OCI-LY3 (cell line): ENCODE measurements around the gene MAN1B1.
"Not testable (repeated sequence)": the region's sequence is repeated elsewhere in the genome, so short reads cannot be mapped to it uniquely, and the experiment has no call there.

Source experiments
- H2AFZ ChIP-seq: fragments of 200-600, 300-600 bp; shearing (Covaris generic); 2 replicates; pipeline ENCODE4 v1.6.0; 2014; ENCODE audit warnings: antibody characterized with exemption, low read depth, low read length
- H3K27ac ChIP-seq: fragments of 200-600, 300-600 bp; sonication (generic); 2 replicates; pipeline ENCODE4 v1.5.1; 2014; ENCODE audit warnings: mild to moderate bottlenecking, low read length, moderate library complexity, mixed read lengths
- H3K27me3 ChIP-seq: fragments of 200-600, 300-600 bp; sonication (generic); 2 replicates; pipeline ENCODE4 v1.6.1; 2014; ENCODE audit warnings: low read depth, low read length, mixed read lengths
- H3K36me3 ChIP-seq: fragments of 200-600, 300-600 bp; sonication (generic); replicated peaks from 2 replicates; pipeline ENCODE3; 2014; ENCODE audit warnings: low read depth, low read length, mixed read lengths
- H3K4me1 ChIP-seq: fragments of 300-600, 200-600 bp; sonication (generic); 2 replicates; pipeline ENCODE4 v1.6.1; 2014; ENCODE audit warnings: low read length, mixed read lengths
- H3K4me2 ChIP-seq: fragments of 200-600, 300-600 bp; sonication (generic); 2 replicates; pipeline ENCODE4 v1.6.1; 2014; ENCODE audit warnings: low read length, mixed read lengths
- H3K4me3 ChIP-seq: fragments of 300-600, 200-600 bp; sonication (generic); 2 replicates; pipeline ENCODE4 v1.5.1; 2014; ENCODE audit warnings: antibody characterized with exemption, mild to moderate bottlenecking, low read length, moderate library complexity
- H3K79me2 ChIP-seq: fragments of 300-600, 200-600 bp; shearing (Covaris generic); 2 replicates; pipeline ENCODE4 v1.6.1; 2014; ENCODE audit warnings: mild to moderate bottlenecking, low read length, mixed read lengths
- H3K9ac ChIP-seq: fragments of 300-600, 200-600 bp; shearing (Covaris generic); 2 replicates; pipeline ENCODE4 v1.6.0; 2014; ENCODE audit warnings: mild to moderate bottlenecking, low read length, moderate library complexity
- H3K9me3 ChIP-seq: fragments of 200-600, 300-600 bp; shearing (Covaris generic); 2 replicates; pipeline ENCODE4 v1.6.1; 2014; ENCODE audit warnings: low read length, mixed read lengths; ENCODE audit not compliant: insufficient read depth
- H4K20me1 ChIP-seq: fragments of 200-600, 300-600 bp; sonication (generic); 2 replicates; pipeline ENCODE4 v1.6.1; 2016; ENCODE audit warnings: low read length, mixed read lengths; ENCODE audit not compliant: insufficient read depth
- EZH2phosphoT487 ChIP-seq: fragments of 200-600 bp; shearing (Covaris generic); IDR thresholded peaks from 2 replicates; pipeline ENCODE4 v1.6.1; 2018; ENCODE audit warnings: antibody characterized with exemption, mixed run types, low read depth
- TF ChIP-seq, protein P1 (sequence below): fragments of 200-600, 300-600 bp; sonication (generic); IDR thresholded peaks from 2 replicates; pipeline ENCODE4 v1.5.1; 2014; ENCODE audit warnings: antibody characterized with exemption, low read length, low read depth

Gene MAN1B1

DNA sequence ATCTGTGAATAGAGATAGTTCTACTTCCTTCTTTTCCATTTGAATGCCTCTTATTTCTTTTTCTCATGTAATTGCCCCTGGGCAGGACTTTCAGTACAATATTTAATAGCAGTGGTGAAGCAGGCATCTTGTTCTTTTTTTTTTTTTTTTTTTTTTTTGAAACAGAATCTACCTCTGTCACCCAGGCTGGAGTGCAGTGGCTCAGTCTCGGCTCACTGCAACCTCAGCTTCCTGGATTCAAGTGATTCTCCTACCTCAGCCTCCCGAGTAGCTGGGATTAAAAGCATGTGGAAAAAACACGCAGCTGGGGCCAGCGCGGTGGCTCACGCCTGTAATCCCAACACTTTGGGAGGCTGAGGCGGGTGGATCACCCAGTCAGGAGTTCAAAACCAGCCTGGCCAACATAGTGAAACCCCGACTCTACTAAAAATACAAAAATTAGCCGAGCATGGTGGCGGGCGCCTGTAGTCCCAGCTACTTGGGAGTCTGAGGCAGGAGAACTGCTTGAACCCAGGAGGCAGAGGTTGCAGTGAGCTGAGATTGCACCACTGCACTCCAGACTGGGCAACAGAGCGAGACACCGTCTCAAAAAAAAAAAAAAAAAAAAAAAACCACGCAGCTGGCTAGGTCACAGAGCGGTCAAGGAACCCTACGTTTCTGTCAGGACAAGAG, 36.1 kb downstream of the MAN1B1 start:
- H4K20me1 ChIP-seq, H3K9me3 ChIP-seq, H3K27me3 ChIP-seq, H2AFZ ChIP-seq, H3K36me3 ChIP-seq: not testable (repeated sequence)
- H3K9ac ChIP-seq: peak overlapping the region; percentile 42; the same call in 1 of the 2 replicates
- peak overlapping the region; percentile 64 for H3K4me3 ChIP-seq
- peak overlapping the region; percentile 82 for H3K27ac ChIP-seq
- H3K4me1 ChIP-seq: peaks cover 44% of the 10 kb centered on the region
- peak overlapping the region; percentile 65 for H3K4me2 ChIP-seq
- H3K79me2 ChIP-seq: peaks cover 26% of the 10 kb centered on the region

DNA sequence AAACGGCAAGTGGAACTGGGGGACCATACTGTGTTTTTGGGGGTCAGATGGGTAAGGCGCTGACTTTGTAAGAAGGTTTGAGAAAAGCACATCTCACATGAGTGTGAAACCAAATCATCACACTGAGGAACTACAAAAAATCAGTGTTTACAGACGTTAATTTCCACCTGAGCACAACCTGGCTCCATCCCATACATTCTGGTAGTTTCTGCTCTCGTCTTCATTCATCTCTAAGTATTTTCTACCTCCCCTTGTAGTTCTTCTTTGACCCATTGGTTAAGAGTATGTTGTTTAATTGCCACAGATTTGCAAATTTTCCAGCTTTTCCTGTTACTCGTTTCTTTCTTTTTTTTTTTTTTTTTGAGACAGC, 36.7 kb downstream of the MAN1B1 start:
- TF ChIP-seq, protein P1, sequence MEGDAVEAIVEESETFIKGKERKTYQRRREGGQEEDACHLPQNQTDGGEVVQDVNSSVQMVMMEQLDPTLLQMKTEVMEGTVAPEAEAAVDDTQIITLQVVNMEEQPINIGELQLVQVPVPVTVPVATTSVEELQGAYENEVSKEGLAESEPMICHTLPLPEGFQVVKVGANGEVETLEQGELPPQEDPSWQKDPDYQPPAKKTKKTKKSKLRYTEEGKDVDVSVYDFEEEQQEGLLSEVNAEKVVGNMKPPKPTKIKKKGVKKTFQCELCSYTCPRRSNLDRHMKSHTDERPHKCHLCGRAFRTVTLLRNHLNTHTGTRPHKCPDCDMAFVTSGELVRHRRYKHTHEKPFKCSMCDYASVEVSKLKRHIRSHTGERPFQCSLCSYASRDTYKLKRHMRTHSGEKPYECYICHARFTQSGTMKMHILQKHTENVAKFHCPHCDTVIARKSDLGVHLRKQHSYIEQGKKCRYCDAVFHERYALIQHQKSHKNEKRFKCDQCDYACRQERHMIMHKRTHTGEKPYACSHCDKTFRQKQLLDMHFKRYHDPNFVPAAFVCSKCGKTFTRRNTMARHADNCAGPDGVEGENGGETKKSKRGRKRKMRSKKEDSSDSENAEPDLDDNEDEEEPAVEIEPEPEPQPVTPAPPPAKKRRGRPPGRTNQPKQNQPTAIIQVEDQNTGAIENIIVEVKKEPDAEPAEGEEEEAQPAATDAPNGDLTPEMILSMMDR: no peak
- no peak for TF ChIP-seq EZH2phosphoT487
- H3K4me3 ChIP-seq: peak overlapping the region; percentile 64
- H3K9ac ChIP-seq: peak overlapping the region; percentile 3; the same call in 1 of the 2 replicates
- H3K79me2 ChIP-seq: peaks cover 31% of the 10 kb centered on the region
- H4K20me1 ChIP-seq: no peaks in the 10 kb centered on the region
- no peaks in the 10 kb centered on the region for H3K9me3 ChIP-seq
- H3K27me3 ChIP-seq: no peaks in the 10 kb centered on the region
- peak overlapping the region; percentile 82 for H3K27ac ChIP-seq
- H3K4me1 ChIP-seq: peaks cover 40% of the 10 kb centered on the region
- peak overlapping the region; percentile 65 for H3K4me2 ChIP-seq
- peaks cover 3% of the 10 kb centered on the region for H3K36me3 ChIP-seq
- H2AFZ ChIP-seq: no peak overlapping the region

DNA sequence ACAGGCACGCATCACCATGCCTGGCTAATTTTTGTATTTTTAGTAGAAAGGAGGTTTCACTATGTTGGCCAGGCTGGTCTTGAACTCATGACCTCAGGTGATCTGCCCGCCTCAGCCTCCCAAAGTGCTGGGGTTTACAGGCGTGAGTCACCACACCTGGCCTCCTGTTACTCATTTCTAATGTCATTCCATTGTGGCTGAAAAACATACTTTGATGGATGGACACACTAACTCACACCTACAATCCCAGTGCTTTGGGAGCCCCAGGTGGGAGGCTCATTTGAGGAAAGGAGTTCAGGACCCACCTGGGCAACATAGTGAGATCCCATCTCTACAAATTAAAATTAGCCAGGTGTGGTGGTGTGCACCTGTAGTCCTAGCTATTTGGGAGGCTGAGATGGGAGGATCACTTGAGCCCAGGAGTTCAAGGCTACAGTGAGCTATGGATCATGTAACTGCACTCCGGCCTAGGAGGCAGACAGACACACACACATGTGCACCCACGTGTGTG, 37.2 kb downstream of the MAN1B1 start:
- Histone ChIP-seq H3K4me3 (peak overlapping the region; percentile 2; the same call in 1 of the 2 replicates), H3K79me2 (peaks cover 37% of the 10 kb centered on the region), H3K4me2 (peak overlapping the region; percentile 65), H3K27ac (peak overlapping the region; percentile 82), H3K4me1 (peaks cover 38% of the 10 kb centered on the region)
- H3K27me3 ChIP-seq, H2AFZ ChIP-seq, H3K9ac ChIP-seq, H3K36me3 ChIP-seq, H4K20me1 ChIP-seq, H3K9me3 ChIP-seq: not testable (repeated sequence)

DNA sequence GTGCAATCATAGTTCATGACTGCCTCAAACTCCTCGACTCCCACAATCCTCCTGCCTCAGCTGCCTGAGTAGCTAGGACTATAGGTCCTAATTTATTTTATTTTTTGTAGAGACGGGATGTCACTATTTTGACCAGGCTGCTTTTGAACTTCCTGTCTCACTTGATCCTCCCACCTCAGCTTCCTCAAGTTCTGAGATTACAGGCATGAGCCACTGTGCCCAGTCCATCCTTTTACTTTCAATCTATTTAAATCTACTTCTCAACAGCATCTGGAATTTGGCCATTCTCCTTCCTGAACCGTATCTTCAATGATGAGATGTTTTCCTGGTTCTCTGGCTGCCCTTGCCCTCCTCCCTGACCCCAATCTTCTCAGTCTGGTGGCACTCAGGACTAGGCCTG, 40.0 kb downstream of the MAN1B1 start:
- H3K9ac ChIP-seq: peak overlapping the region; percentile 88
- TF ChIP-seq EZH2phosphoT487: no peak
- TF ChIP-seq, protein P1: no peak
- no peaks in the 10 kb centered on the region for H3K9me3 ChIP-seq
- peaks cover 51% of the 10 kb centered on the region for H3K79me2 ChIP-seq
- H3K4me3 ChIP-seq: peak overlapping the region; percentile 89
- H3K4me2 ChIP-seq: peak overlapping the region; percentile 98
- H3K4me1 ChIP-seq: peaks cover 37% of the 10 kb centered on the region
- no peaks in the 10 kb centered on the region for H4K20me1 ChIP-seq
- H2AFZ ChIP-seq: no peak overlapping the region
- no peaks in the 10 kb centered on the region for H3K27me3 ChIP-seq
- peaks cover 3% of the 10 kb centered on the region for H3K36me3 ChIP-seq
- peak overlapping the region; percentile 90 for H3K27ac ChIP-seq

DNA sequence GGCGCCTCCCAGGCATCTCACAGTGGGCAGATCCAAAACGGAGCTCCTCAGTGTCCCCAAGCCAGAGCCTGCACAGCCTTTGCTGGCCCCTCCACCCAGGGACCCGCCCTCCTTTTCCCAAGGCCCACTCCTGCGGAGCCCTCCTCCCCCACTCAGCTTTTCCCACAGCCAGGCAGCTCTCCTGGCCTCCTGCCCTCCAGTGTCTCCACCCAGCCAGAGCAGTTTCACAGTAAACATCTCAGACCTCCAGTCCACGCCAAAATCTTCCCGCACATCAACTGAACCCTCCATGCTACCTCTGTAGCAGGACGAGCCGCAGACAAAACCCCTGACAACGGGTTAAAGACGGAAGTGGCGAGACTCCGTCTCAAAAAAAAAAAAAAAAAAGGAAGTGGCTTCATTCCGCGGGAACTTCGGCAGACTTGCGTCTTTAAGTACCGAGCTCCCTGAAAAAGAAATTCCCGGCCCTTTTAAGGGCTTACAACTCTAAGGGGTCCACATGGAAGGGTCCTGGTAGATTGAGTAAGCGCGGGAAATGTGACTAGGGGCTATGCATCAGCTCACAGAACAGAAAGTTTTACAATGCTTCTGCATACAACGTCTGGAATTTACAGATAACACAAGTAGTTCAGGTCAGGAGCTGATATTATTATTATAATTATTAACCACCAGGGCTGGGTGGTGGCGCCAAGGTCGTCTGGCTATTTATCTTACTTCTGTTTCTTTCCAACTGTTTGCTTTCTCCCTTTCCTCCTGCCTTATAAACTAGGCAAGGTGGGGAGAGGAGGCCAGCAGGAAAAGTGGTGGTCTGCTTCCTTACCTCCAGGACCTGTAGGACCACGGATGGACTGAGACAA, 40.7 kb downstream of the MAN1B1 start:
- peaks cover 3% of the 10 kb centered on the region for H3K36me3 ChIP-seq
- H3K27me3 ChIP-seq: no peaks in the 10 kb centered on the region
- H3K79me2 ChIP-seq: peaks cover 51% of the 10 kb centered on the region
- peak overlapping the region; percentile 89 for H3K4me3 ChIP-seq
- H3K4me1 ChIP-seq: peaks cover 29% of the 10 kb centered on the region
- H3K9ac ChIP-seq: peak overlapping the region; percentile 88
- H3K4me2 ChIP-seq: peak overlapping the region; percentile 98
- H3K9me3 ChIP-seq: no peaks in the 10 kb centered on the region
- H3K27ac ChIP-seq: peak overlapping the region; percentile 90
- no peaks in the 10 kb centered on the region for H4K20me1 ChIP-seq
- H2AFZ ChIP-seq: no peak overlapping the region
- TF ChIP-seq, protein P1: no peak
- TF ChIP-seq EZH2phosphoT487: no peak
